Activated T-helper 1 cell treated with anti-CD3 and anti-CD28 coated beads, Interleukin-2, amount 50 U/mL, for 16 hours (primary cell): ENCODE data around the gene DENND2A.
"Not testable (repeated sequence)": the region's sequence is repeated elsewhere in the genome, so short reads cannot be mapped to it uniquely, and the experiment has no call there.

Experiments
- DNase-seq, 2 donors: peaks; one replicate each; pipeline ENCODE4 v3.0.0-alpha.2; 2020; ENCODE audit warnings: low read depth in 1 of 2, low spot score in 1 of 2

Gene DENND2A

GRCh38 chr7:140517546-140518369 lies 122.9 kb downstream of the DENND2A start:
- DNase-seq, result peak; percentile 37 to 47

DNA sequence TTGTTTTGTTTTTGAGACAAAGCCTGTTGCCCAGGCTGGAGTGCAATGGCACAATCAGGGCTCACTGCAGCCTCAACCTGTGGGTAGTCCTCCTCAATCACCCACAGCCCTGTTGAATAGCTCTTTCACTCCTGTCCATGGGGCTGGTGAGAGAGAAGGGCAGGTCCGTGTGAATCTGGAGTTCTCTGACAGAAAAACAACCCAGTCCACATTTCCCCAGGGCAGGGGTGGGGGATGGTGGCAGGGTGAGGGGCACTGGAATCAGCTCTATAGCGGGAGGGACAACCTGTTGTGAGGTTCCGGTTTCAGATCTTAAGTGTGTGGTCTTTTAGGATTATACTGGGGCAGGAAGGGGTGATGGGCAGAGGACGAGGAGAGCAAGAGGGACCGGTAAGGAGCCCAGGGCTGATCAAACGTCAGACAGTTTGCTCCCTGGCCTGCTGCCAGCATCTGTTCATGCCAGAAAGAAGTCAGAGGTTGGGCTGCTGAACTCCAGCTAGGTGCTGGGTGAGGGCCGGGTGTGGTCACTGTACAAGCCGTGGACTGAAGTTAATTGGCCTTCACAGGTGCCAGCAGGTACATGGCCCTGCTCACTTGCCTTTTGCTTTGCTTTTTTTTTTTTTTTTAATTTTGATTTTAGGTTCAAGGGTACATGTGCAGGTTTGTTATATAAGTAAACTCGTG lies 128.2 kb downstream of the DENND2A start:
- DNase-seq, result no peak

- no peak for DNase-seq
These were observed 130.8 kb downstream of the DENND2A start for GRCh38 chr7:140509789-140510188.

DNA sequence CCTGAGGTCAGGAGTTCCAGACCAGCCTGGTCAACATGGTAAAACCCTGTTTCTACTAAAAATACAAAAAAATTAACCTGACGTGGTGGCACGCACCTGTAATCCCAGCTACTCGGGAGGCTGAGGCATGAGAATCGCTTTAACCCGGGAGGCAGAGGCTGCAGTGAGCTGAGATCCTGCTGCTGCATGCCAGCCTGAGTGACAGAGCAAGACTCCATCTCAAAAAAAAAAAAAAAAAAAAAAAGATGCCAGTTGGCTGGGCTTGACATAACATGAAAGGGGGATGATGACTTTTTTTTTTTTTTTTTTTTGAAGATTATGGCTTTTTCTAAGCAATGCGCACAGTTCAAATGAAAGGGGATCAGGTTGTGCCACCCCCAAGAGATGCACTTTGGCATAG lies 133.1 kb downstream of the DENND2A start:
- DNase-seq, result not testable (repeated sequence)

- DNase-seq, result no peak
These were observed 133.7 kb downstream of the DENND2A start for GRCh38 chr7:140506788-140507464.

- DNase-seq, result no peak
These were observed 138.6 kb downstream of the DENND2A start for GRCh38 chr7:140501966-140502365.

GRCh38 chr7:140497807-140498206 lies 142.8 kb downstream of the DENND2A start:
- not testable (repeated sequence) for DNase-seq

DNA sequence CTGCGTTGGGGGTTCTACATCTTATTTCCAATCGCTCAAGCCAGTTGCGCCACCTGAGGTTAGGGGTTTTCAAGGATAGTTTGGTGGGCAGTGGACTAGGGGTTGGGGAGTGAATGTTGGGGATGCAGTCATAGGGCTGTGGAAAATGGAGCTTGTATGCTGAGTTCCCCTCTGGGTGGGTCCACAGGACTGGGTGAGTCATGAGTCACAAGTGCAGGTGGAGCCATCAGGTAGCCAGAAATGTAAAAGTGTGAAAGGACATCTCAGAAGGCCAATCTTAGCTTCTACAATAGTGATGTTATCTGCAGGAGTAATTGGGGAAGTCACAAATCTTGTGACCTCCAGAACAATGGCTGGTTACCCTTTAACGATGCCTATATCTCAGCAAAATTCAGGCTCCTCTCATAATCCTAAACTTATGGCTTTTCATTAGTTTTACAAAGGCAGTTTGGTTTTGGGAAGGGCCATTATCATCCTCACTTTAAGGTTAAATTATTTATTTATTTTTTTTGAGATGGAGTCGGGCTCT lies 143.3 kb downstream of the DENND2A start:
- no peak for DNase-seq

- DNase-seq, result no peak
These were observed 145.0 kb downstream of the DENND2A start for GRCh38 chr7:140495514-140496097.

DNA sequence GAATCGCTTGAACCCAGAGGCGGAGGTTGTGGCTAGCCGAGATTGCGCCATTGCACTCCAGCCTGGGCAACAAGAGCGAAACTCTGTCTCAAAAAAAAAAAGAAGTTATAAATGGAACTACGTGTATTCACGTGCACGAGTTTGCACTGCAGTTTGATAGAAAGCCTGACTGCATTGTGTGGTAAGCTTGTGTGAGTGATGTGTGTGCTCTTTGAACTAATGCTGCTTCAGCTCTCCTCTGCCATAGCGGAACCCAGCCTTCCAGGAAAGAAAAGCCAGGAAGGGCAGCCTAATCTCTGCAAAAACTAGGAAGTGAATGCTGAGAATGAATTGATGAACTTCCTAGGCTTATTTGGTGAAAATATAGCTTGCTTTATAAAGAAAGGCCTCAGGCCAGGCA lies 145.7 kb downstream of the DENND2A start:
- DNase-seq, result no peak

GRCh38 chr7:140489026-140489359 lies 151.6 kb downstream of the DENND2A start:
- DNase-seq, result no peak

GRCh38 chr7:140485500-140486265 lies 154.9 kb downstream of the DENND2A start:
- DNase-seq, result no peak

GRCh38 chr7:140484951-140485499 lies 155.6 kb downstream of the DENND2A start:
- no peak for DNase-seq

GRCh38 chr7:140484479-140484878 lies 156.1 kb downstream of the DENND2A start:
- no peak for DNase-seq

- no peak for DNase-seq
These were observed 160.9 kb downstream of the DENND2A start for GRCh38 chr7:140479739-140480084.

DNA sequence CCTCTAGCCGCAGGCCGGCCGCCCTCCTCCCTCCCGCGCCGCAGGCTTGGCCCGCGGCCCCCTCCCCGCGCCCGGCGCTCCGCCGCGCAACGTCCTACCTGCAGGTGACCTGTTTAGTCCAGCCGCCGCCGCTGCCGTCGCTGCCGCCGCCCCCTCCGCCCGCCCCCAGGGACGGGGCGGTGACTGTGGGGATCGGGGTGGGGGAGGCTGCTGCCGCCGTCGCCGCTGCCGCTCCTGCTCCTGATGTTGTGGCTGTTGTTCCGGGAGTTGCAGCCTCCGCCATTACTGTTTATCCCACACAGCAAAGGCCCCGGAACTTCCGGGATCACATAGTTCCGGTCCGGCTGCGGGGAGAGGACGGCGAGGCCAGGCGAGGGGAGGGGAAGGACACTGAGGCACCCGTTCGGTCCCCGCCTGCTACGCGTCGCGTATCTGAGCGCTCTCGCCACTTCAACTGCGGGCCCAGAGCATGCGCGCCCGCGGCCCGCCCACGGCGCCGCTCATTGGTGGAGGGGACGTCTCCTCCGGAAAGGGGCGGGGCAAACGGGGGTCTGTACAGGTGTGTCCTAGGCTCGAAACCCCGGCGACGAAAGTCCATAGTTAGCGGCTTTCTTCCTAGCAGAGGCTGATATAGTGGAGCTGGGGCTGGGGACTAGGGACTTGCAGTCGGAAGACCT lies 161.4 kb downstream of the DENND2A start, which contains the start of gene MKRN1:
MKRN1 (minus strand) TSS at position 444 of the 677 bp plus-strand sequence; CDS start at position 283, 161 bp downstream.
- peak; percentile 86 to 89 for DNase-seq

DNA sequence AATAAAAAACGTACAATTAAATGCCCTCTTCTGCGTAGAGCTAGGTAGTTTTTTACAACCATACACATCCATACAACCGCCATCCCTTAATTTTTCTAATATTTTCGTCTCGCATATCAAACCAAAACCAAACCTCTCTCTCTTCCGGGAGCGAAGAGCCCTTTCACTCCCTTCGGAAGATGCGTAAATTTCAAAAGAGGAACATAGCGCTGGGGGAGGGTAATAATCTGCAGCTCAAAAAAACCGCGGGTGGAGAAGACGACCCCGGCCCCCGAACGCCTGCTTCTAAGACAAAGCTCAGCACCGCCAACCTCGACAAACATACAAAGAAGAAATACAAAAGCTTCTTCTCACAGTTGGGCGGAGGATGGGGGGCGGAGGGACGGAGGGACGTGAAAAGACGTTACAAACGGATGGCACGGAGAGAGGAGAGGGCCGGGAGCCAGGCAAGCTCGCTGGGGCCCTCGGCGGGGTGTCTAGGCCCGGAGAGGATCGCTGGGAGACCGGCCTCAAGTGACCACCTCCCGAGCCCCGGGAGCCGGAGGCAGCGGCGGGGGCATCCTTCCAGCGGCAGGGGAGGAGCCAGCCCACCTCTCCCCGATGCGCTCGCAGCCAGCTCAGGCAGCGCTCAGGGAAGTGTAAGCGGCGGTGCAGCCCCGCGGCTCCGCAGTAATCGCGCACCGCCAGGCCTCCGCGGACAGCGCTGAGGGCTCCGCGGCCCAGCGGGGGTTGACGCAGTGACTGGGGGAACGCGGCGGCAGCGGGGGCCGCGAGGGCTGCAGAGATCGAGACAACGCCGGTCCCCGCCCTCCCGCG lies 162.2 kb downstream of the DENND2A start:
- DNase-seq, result peak; percentile 22 to 30

GRCh38 chr7:140476698-140477261 lies 163.8 kb downstream of the DENND2A start:
- DNase-seq, result no peak
